CD4-positive, alpha-beta T cell (primary cell): Measurements from ENCODE around the gene NT5C2. TPM values are rescaled to one million over a fixed set of nuclear protein-coding genes. Genes with fewer than 3 reads are reported as not detected.
A peak's percentile ranks its signal among the peaks of the same experiment; 100 is the strongest.

Source experiments
- ATAC-seq: fragments of 200-7000 bp; cut with Tn5 transposase; one replicate; pipeline ENCODE4 v1.10.0; 2022; ENCODE audit warnings: mild to moderate bottlenecking; ENCODE audit not compliant: poor library complexity
- CTCF ChIA-PET: fragments of 350-600 bp; sonication (Branson Sonifier 250); formaldehyde crosslinking; loops from one replicate; lab custom pipeline; 2021; ENCODE audit warnings: antibody characterized with exemption, inconsistent platforms; lab: Charles Lee
- POLR2A ChIA-PET: fragments of 350-600 bp; sonication (Branson Sonifier 250); formaldehyde crosslinking; loops from one replicate; lab custom pipeline; 2021; ENCODE audit warnings: antibody characterized with exemption, inconsistent platforms; lab: Charles Lee
- DNase-seq, 14 experiments: peaks; one replicate each; pipeline ENCODE4 v3.0.0-alpha.2; 2013 to 2020; ENCODE audit warnings: mixed read lengths in 2 of 14
- H3K27ac ChIP-seq, 2 donors: one replicate each; pipeline versions ENCODE4 v1.5.1 to v1.7.0; 2013; ENCODE audit warnings: low read length in 2 of 2, low read depth in 1 of 2, mild to moderate bottlenecking in 1 of 2
- H3K27me3 ChIP-seq, 2 experiments: 1 replicate in 1 of 2; 2 replicates in 1 of 2; pipeline versions ENCODE4 v1.6.1 to v1.7.0; 2013; ENCODE audit warnings: low read length in 2 of 2, control low read depth in 1 of 2, mild to moderate bottlenecking in 1 of 2, moderate library complexity in 1 of 2; ENCODE audit not compliant: insufficient read depth in 2 of 2, control insufficient read depth in 1 of 2
- H3K36me3 ChIP-seq: one replicate; pipeline ENCODE4 v1.6.1; 2013; ENCODE audit warnings: low read length, control low read depth; ENCODE audit not compliant: insufficient read depth
- H3K4me1 ChIP-seq: one replicate; pipeline ENCODE4 v1.6.1; 2013; ENCODE audit warnings: low read length, control low read depth; ENCODE audit not compliant: insufficient read depth
- H3K4me3 ChIP-seq: one replicate; pipeline ENCODE4 v1.5.1; 2013; ENCODE audit warnings: mild to moderate bottlenecking, low read length, moderate library complexity
- H3K9me3 ChIP-seq, 2 experiments: 1 replicate in 1 of 2; 2 replicates in 1 of 2; pipeline versions ENCODE4 v1.6.1 to v1.7.0; 2013; ENCODE audit warnings: low read length in 2 of 2, mild to moderate bottlenecking in 2 of 2, control low read depth in 1 of 2, moderate library complexity in 1 of 2; ENCODE audit not compliant: control insufficient read depth in 1 of 2, insufficient read depth in 1 of 2
- H3K27ac Mint-ChIP-seq: one replicate; pipeline ENCODE4 v1.8.0; 2020; ENCODE audit warnings: mixed read lengths
- H3K27me3 Mint-ChIP-seq: one replicate; pipeline ENCODE4 v1.8.0; 2021; ENCODE audit warnings: mixed read lengths
- H3K36me3 Mint-ChIP-seq: one replicate; pipeline ENCODE4 v1.8.0; 2021; ENCODE audit warnings: low read depth, mixed read lengths
- H3K4me1 Mint-ChIP-seq: one replicate; pipeline ENCODE4 v1.8.0; 2021; ENCODE audit warnings: low read depth, mixed read lengths
- H3K4me3 Mint-ChIP-seq: one replicate; pipeline ENCODE4 v1.8.0; 2020; ENCODE audit warnings: mild to moderate bottlenecking, mixed read lengths
- H3K9me3 Mint-ChIP-seq: one replicate; pipeline ENCODE4 v1.8.0; 2020; ENCODE audit warnings: mixed read lengths
- CTCF ChIP-seq: fragments of 200-600 bp; IDR thresholded peaks from one replicate; pipeline ENCODE4 v1.8.0; 2022; ENCODE audit warnings: antibody characterized with exemption, mild to moderate bottlenecking
- intact Hi-C, 2 experiments: fragments of 100-400 bp; cut with DNase I in 1 of 2; cut with micrococcal nuclease in 1 of 2; formaldehyde crosslinking; loops; one replicate each; pipeline versions ENCODE4 v1.15.1 to v1.9.0; 2023 to 2025; cut with DNase I, micrococcal nuclease
- total RNA-seq, 174 experiments: library from RNA in 2 of 174; stranded (reverse) in 2 of 174; gene quantifications; one replicate each; pipeline ENCODE4 v1.2.3 and lab custom pipeline; 2021 to 2026

NT5C2 gene
- total RNA-seq, 2 experiments from 2014 or later, result 43.2 to 47.8 TPM

DNA sequence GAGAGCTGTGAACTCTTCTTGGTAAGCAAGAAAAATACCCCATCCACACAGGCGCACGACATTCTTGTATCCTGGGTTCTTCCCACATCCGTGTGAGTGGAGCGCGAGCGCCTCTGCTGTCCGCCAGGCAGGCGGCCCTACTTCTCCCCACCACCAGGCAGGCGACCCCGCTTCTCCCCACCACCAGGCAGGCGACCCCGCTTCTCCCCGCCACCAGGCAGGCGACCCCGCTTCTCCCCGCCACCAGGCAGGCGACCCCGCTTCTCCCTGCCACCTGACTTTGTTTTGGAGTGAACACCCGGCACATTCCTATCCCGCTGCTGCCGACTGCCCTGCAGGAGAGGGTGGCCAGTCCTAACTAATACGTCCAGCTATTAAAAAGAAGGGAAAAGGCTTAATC is 120.8 kb downstream of the NT5C2 start:
- Mint-ChIP-seq H3K36me3 (peaks cover 35% of the 10 kb centered on the region), H3K27ac (no peak overlapping the region), H3K27me3 (no peaks in the 10 kb centered on the region), H3K4me1 (peaks cover 25% of the 10 kb centered on the region), H3K9me3 (no peaks in the 10 kb centered on the region), H3K4me3 (no peak overlapping the region)
- CTCF ChIA-PET, result no interaction called here
- no peak overlapping the region for H3K4me3 ChIP-seq
- H3K36me3 ChIP-seq, result peaks cover 18% of the 10 kb centered on the region
- H3K9me3 ChIP-seq, result no peaks in the 10 kb centered on the region
- intact Hi-C loops, result loop anchor here in 1 of 2 experiments (10.0 kb wide), 2 partner anchors 173 to 347 kb away; partner anchors contain the start of gene RPEL1
- H3K27ac ChIP-seq, result no peak overlapping the region
- peaks cover 19% of the 10 kb centered on the region for H3K4me1 ChIP-seq
- POLR2A ChIA-PET, result interaction anchor here (0.6 kb wide), 1 partner anchor 120 kb away, joined by 3 read pairs; no protein-coding TSS in a partner anchor
- ATAC-seq (no peak), DNase-seq (no peak)
- no peaks in the 10 kb centered on the region for H3K27me3 ChIP-seq
- no peak for TF ChIP-seq CTCF

GRCh38 chr10:103069453-103070331 is 123.4 kb downstream of the NT5C2 start:
- Mint-ChIP-seq H3K4me3 (no peak overlapping the region), H3K36me3 (peaks cover 21% of the 10 kb centered on the region), H3K9me3 (no peaks in the 10 kb centered on the region), H3K4me1 (peaks cover 25% of the 10 kb centered on the region), H3K27ac (peak overlapping the region; percentile 61), H3K27me3 (no peaks in the 10 kb centered on the region)
- Histone ChIP-seq H3K9me3 (no peaks in the 10 kb centered on the region), H3K4me3 (no peak overlapping the region), H3K27me3 (no peaks in the 10 kb centered on the region), H3K4me1 (peaks cover 19% of the 10 kb centered on the region), H3K27ac (no peak overlapping the region), H3K36me3 (peaks cover 2% of the 10 kb centered on the region)
- peak; percentile 65 for TF ChIP-seq CTCF
- DNase-seq, result peak; percentile 59 to 85 (median 68)
- intact Hi-C loops, result loop anchor here (1.0 to 10.0 kb wide), 4 partner anchors 152 to 345 kb away; partner anchors contain the start of gene RPEL1 (in 1 of the 2)
- POLR2A ChIA-PET, result interaction anchor here (2.2 kb wide), 1 partner anchor 152 kb away, joined by 17 read pairs; the partner anchor contains the start of gene CNNM2
- CTCF ChIA-PET, result interaction anchor here (1.0 to 3.4 kb wide), 2 partner anchors 89 to 152 kb away, joined by 4 to 28 read pairs; partner anchors contain the start of gene CNNM2
- ATAC-seq, result peak; percentile 94

DNA sequence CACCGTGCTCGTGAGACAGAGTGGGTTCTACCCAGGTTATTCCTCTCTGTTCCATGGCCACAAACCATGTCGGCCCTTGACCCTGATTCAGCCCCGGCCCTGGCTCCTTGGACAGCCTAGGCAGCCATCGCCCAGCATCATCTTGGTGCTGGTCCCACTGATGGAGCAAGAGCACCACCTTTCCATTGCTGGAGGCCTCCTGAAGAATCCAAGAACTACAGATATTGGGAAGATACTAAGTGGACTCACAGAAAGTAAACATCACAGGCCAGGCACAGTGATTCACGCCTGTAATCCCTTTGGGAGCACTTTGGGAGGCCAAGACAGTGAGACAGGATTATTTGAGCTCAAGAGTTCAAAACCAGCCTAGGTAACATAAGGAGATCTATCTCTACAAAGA is 125.1 kb downstream of the NT5C2 start:
- no peaks in the 10 kb centered on the region for H3K27me3 ChIP-seq
- ChIA-PET POLR2A (no interaction called here), CTCF (interaction anchor here (3.4 kb wide), 1 partner anchor 150 kb away, joined by 28 read pairs; the partner anchor contains the start of gene CNNM2)
- H3K36me3 ChIP-seq, result peaks cover 2% of the 10 kb centered on the region
- H3K36me3 Mint-ChIP-seq, result peaks cover 21% of the 10 kb centered on the region
- DNase-seq (no peak), ATAC-seq (no peak)
- H3K4me3 ChIP-seq, result no peak overlapping the region
- H3K4me1 Mint-ChIP-seq, result peaks cover 25% of the 10 kb centered on the region
- no peak for TF ChIP-seq CTCF
- no peaks in the 10 kb centered on the region for H3K9me3 Mint-ChIP-seq
- intact Hi-C loops, result no loop called here
- no peaks in the 10 kb centered on the region for H3K9me3 ChIP-seq
- H3K4me3 Mint-ChIP-seq, result no peak overlapping the region
- no peak overlapping the region for H3K27ac ChIP-seq
- no peaks in the 10 kb centered on the region for H3K27me3 Mint-ChIP-seq
- H3K4me1 ChIP-seq, result peaks cover 19% of the 10 kb centered on the region
- H3K27ac Mint-ChIP-seq, result no peak overlapping the region
